SK-N-SH (cell line): Measurements from ENCODE around the gene TBX2.

Experiments
- CHD2 ChIP-seq: fragments of 150-350 bp; IDR thresholded peaks from 2 replicates; pipeline ENCODE4 v1.6.1; 2018; ENCODE audit warnings: low read length; ENCODE audit not compliant: partially characterized antibody
- CTCF ChIP-seq: fragments of 200-600 bp; sonication (generic); IDR thresholded peaks from 2 replicates; pipeline ENCODE4 v1.6.1; 2017; ENCODE audit warnings: antibody characterized with exemption, mild to moderate bottlenecking, moderate library complexity
- MAX ChIP-seq: IDR thresholded peaks from 2 replicates; pipeline ENCODE4 v1.4.0; 2012; ENCODE audit warnings: low read depth
- MEF2A ChIP-seq: IDR thresholded peaks from 2 replicates; pipeline ENCODE4 v1.4.0; 2012; ENCODE audit warnings: low read depth, borderline replicate concordance
- TCF12 ChIP-seq: IDR thresholded peaks from 2 replicates; pipeline ENCODE4 v1.4.0; 2012

GRCh38 chr17:61376931-61377838 is 22.5 kb upstream of the TBX2 start:
- TF ChIP-seq CTCF (no peak), TCF12 (no peak), MAX (no peak), MEF2A (no peak), CHD2 (no peak)
